SK-N-SH (cell line): ENCODE measurements around the gene TTC9C. TPM values are rescaled to one million over a fixed set of nuclear protein-coding genes. Genes with fewer than 3 reads are reported as not detected.

Source experiments
- CTCF ChIA-PET: fragments of 300-600, 350-600 bp; formaldehyde crosslinking; extraction: SDS; loops from one replicate; lab custom pipeline; 2021; lab: Yijun Ruan, JAX
- POLR2A ChIA-PET: fragments of 350-600 bp; sonication (Branson Sonifier 250); formaldehyde crosslinking; extraction: SDS; loops from one replicate; lab custom pipeline; 2020; ENCODE audit warnings: antibody characterized with exemption, inconsistent platforms; lab: Yijun Ruan, JAX
- DNase-seq: peaks from one replicate; pipeline ENCODE4 v3.0.0; 2012
- H2AFZ ChIP-seq: fragments of 200-600 bp; sonication (generic); 2 replicates; pipeline ENCODE4 v1.8.1; 2016; ENCODE audit warnings: antibody characterized with exemption, mild to moderate bottlenecking, low read depth
- H3F3A ChIP-seq: fragments of 200-600 bp; sonication (generic); replicated peaks from 2 replicates; pipeline ENCODE3; 2016; ENCODE audit warnings: antibody characterized with exemption, mild to moderate bottlenecking; ENCODE audit not compliant: insufficient read depth
- H3K27ac ChIP-seq, 2 experiments: fragments of 200-500 bp in 1 of 2; fragments of 200-600 bp in 1 of 2; sonication (Bioruptor generic) in 1 of 2; sonication (generic), shearing (Covaris generic) in 1 of 2; 2 replicates each; pipeline versions ENCODE4 v1.5.1 to v1.6.1; 2014 to 2016; ENCODE audit warnings: low read depth in 2 of 2, inconsistent platforms in 1 of 2, low read length in 1 of 2, mild to moderate bottlenecking in 1 of 2, mixed read lengths in 1 of 2
- H3K27me3 ChIP-seq: fragments of 200-600 bp; sonication (generic), shearing (Covaris generic); 2 replicates; pipeline ENCODE4 v1.6.1; 2016; ENCODE audit warnings: mixed run types; ENCODE audit not compliant: insufficient read depth
- H3K36me3 ChIP-seq, 2 experiments: fragments of 200-500 bp in 1 of 2; fragments of 200-600 bp in 1 of 2; sonication (Bioruptor generic) in 1 of 2; sonication (generic) in 1 of 2; replicated peaks in 1 of 2; 2 replicates each; pipeline versions ENCODE3 to v1.5.1; 2014 to 2016; ENCODE audit warnings: low read length in 1 of 2, mild to moderate bottlenecking in 1 of 2; ENCODE audit not compliant: insufficient read depth in 2 of 2, control insufficient read depth in 1 of 2
- H3K4me1 ChIP-seq, 2 experiments: fragments of 200-500 bp in 1 of 2; fragments of 200-600 bp in 1 of 2; sonication (Bioruptor generic) in 1 of 2; sonication (generic), shearing (Covaris generic) in 1 of 2; 2 replicates each; pipeline versions ENCODE4 v1.5.1 to v1.6.1; 2014 to 2016; ENCODE audit warnings: low read depth in 1 of 2, low read length in 1 of 2, mixed run types in 1 of 2; ENCODE audit not compliant: insufficient read depth in 2 of 2, control insufficient read depth in 1 of 2
- H3K4me2 ChIP-seq: fragments of 200-600 bp; sonication (generic), shearing (Covaris generic); 2 replicates; pipeline ENCODE4 v1.6.1; 2017; ENCODE audit warnings: mixed run types
- H3K4me3 ChIP-seq, 2 experiments: fragments of 200-500 bp in 1 of 2; fragments of 200-600 bp in 1 of 2; sonication (Bioruptor generic) in 1 of 2; sonication (generic), shearing (Covaris generic) in 1 of 2; 2 replicates each; pipeline versions ENCODE4 v1.5.1 to v1.8.1; 2014 to 2016; ENCODE audit warnings: low read depth in 2 of 2, inconsistent platforms in 1 of 2, low read length in 1 of 2, mild to moderate bottlenecking in 1 of 2, mixed read lengths in 1 of 2, moderate library complexity in 1 of 2
- H3K79me2 ChIP-seq: fragments of 200-600 bp; sonication (generic); 2 replicates; pipeline ENCODE4 v1.8.1; 2017; ENCODE audit warnings: mild to moderate bottlenecking; ENCODE audit not compliant: insufficient read depth
- H3K9ac ChIP-seq: fragments of 200-600 bp; sonication (generic); 2 replicates; pipeline ENCODE4 v1.6.1; 2017; ENCODE audit warnings: mixed run types
- H3K9me2 ChIP-seq: fragments of 200-600 bp; sonication (generic); 2 replicates; pipeline ENCODE4 v1.6.1; 2017; ENCODE audit warnings: mixed run types
- H3K9me3 ChIP-seq: fragments of 200-600 bp; sonication (generic); 2 replicates; pipeline ENCODE4 v1.6.1; 2017; ENCODE audit warnings: mixed run types, mild to moderate bottlenecking, moderate library complexity
- H4K20me1 ChIP-seq: fragments of 200-600 bp; sonication (generic); 2 replicates; pipeline ENCODE4 v1.6.1; 2017; ENCODE audit warnings: mild to moderate bottlenecking, mixed run types; ENCODE audit not compliant: insufficient read depth
- CHD2 ChIP-seq: fragments of 150-350 bp; IDR thresholded peaks from 2 replicates; pipeline ENCODE4 v1.6.1; 2018; ENCODE audit warnings: low read length; ENCODE audit not compliant: partially characterized antibody
- EZH2phosphoT487 ChIP-seq: fragments of 200-600 bp; sonication (generic); IDR thresholded peaks from 2 replicates; pipeline ENCODE4 v1.6.1; 2017; ENCODE audit warnings: low read depth, mixed run types, mild to moderate bottlenecking, antibody characterized with exemption, moderate library complexity, borderline replicate concordance
- FOSL2 ChIP-seq: IDR thresholded peaks from 2 replicates; pipeline ENCODE4 v1.4.0; 2012; ENCODE audit warnings: low read depth, mild to moderate bottlenecking, moderate library complexity, borderline replicate concordance
- GABPA ChIP-seq: IDR thresholded peaks from 2 replicates; pipeline ENCODE4 v1.4.0; 2012; ENCODE audit warnings: low read depth, mild to moderate bottlenecking
- JUND ChIP-seq: IDR thresholded peaks from 2 replicates; pipeline ENCODE4 v1.4.0; 2012
- MEF2A ChIP-seq: IDR thresholded peaks from 2 replicates; pipeline ENCODE4 v1.4.0; 2012; ENCODE audit warnings: low read depth, borderline replicate concordance
- MXI1 ChIP-seq: IDR thresholded peaks from 2 replicates; pipeline ENCODE4 v1.6.1; 2012; ENCODE audit warnings: mild to moderate bottlenecking, low read depth, low read length, improper control_type of control experiment
- NFIC ChIP-seq: IDR thresholded peaks from 2 replicates; pipeline ENCODE4 v1.4.0; 2012; ENCODE audit warnings: borderline replicate concordance
- RAD21 ChIP-seq: IDR thresholded peaks from 2 replicates; pipeline ENCODE4 v1.6.1; 2012; ENCODE audit warnings: mild to moderate bottlenecking, low read length
- RCOR1 ChIP-seq: fragments of 150-350 bp; IDR thresholded peaks from 2 replicates; pipeline ENCODE4 v1.6.1; 2017; ENCODE audit warnings: antibody characterized with exemption, low read length
- REST ChIP-seq: IDR thresholded peaks from 2 replicates; pipeline ENCODE4 v1.6.1; 2012; ENCODE audit warnings: mild to moderate bottlenecking, low read depth, low read length, moderate library complexity
- RFX5 ChIP-seq: IDR thresholded peaks from 2 replicates; pipeline ENCODE4 v1.6.1; 2012; ENCODE audit warnings: mild to moderate bottlenecking, improper control_type of control experiment, low read length
- SMC3 ChIP-seq: IDR thresholded peaks from 2 replicates; pipeline ENCODE4 v1.6.1; 2012; ENCODE audit warnings: low read depth, low read length, improper control_type of control experiment
- TCF12 ChIP-seq: IDR thresholded peaks from 2 replicates; pipeline ENCODE4 v1.4.0; 2012
- USF1 ChIP-seq: IDR thresholded peaks from 2 replicates; pipeline ENCODE4 v1.4.0; 2012; ENCODE audit warnings: low read depth, borderline replicate concordance
- ZBTB33 ChIP-seq: IDR thresholded peaks from 2 replicates; pipeline ENCODE4 v1.4.0; 2012; ENCODE audit warnings: low read depth, borderline replicate concordance
- WGBS: methylation state at CpG from one replicate; pipeline ENCODE4 v1.1.6; 2017; ENCODE audit warnings: low lambda C conversion rate; 5-methylcytosine and 5-hydroxymethylcytosine counted together
- polyA plus RNA-seq, 3 experiments: library from polyadenylated mRNA; depleted of rRNA; stranded (reverse); fragments of >200 nt; gene quantifications; 2 replicates each; pipeline ENCODE4 v1.2.3, GENCODE V29; 2012

Gene TTC9C
- polyA plus RNA-seq, 1 of the 3 experiments (the other 2 are of a cell fraction): 31.3 TPM

- TF ChIP-seq MXI1 (no peak), SMC3 (no peak)
Measured at GRCh38 chr11:62778441-62778840, 50.2 kb downstream of the TTC9C start (continued).

- no peaks in the 10 kb centered on the region for H3K9me2 ChIP-seq
- H3K9me3 ChIP-seq: no peaks in the 10 kb centered on the region
- WGBS: 93% methylated on average over 3 of the region's 7 CpGs
- H3F3A ChIP-seq: peaks cover 11% of the 10 kb centered on the region
- H3K79me2 ChIP-seq: peaks cover 14% of the 10 kb centered on the region; the same call in 1 of the 2 replicates
- ChIA-PET CTCF (no interaction called here), POLR2A (no interaction called here)
- no peak overlapping the region for H3K4me3 ChIP-seq
- DNase-seq: no peak
- TF ChIP-seq REST (no peak), NFIC (no peak), GABPA (no peak), RFX5 (no peak), ZBTB33 (no peak), MEF2A (no peak), JUND (no peak), EZH2phosphoT487 (no peak), TCF12 (no peak), CHD2 (no peak), USF1 (no peak), RCOR1 (no peak), FOSL2 (no peak), RAD21 (no peak)
- no peak overlapping the region for H3K9ac ChIP-seq
- H3K4me2 ChIP-seq: no peak overlapping the region
- no peaks in the 10 kb centered on the region for H3K27me3 ChIP-seq
- peaks cover 0 to 6% of the 10 kb centered on the region in 2 experiments; a peak in 3 of 4 replicates for H3K4me1 ChIP-seq
- no peak overlapping the region for H2AFZ ChIP-seq
- no peaks in the 10 kb centered on the region for H4K20me1 ChIP-seq
- peaks cover 14 to 15% of the 10 kb centered on the region in 2 experiments for H3K36me3 ChIP-seq
- H3K27ac ChIP-seq: no peak overlapping the region
Measured at GRCh38 chr11:62782753-62783152, 54.5 kb downstream of the TTC9C start.
